Lower lobe of right lung (tissue), 2 donors: ENCODE data around the gene RASGRF2. TPM values are rescaled to one million over a fixed set of nuclear protein-coding genes. Genes with fewer than 3 reads are reported as not detected.

Source experiments
- ATAC-seq, 2 donors: fragments of 200-7000 bp; cut with Tn5 transposase; one replicate each; pipeline ENCODE4 v1.9.1; 2020 to 2022; ENCODE audit warnings: mild to moderate bottlenecking in 2 of 2, moderate library complexity in 2 of 2
- DNase-seq: peaks from one replicate; pipeline ENCODE4 v3.0.0-alpha.2; 2020
- H3K27ac ChIP-seq: fragments of 200-600 bp; one replicate; pipeline ENCODE4 v1.8.0; 2022
- H3K27me3 ChIP-seq: fragments of 200-600 bp; one replicate; pipeline ENCODE4 v1.8.0; 2022; ENCODE audit warnings: low read depth
- H3K36me3 ChIP-seq: fragments of 200-600 bp; one replicate; pipeline ENCODE4 v1.8.0; 2022; ENCODE audit warnings: mild to moderate bottlenecking
- H3K4me1 ChIP-seq: fragments of 200-600 bp; one replicate; pipeline ENCODE4 v1.8.0; 2022
- H3K4me3 ChIP-seq: fragments of 200-600 bp; one replicate; pipeline ENCODE4 v1.8.0; 2022; ENCODE audit warnings: mild to moderate bottlenecking
- H3K9me3 ChIP-seq: fragments of 200-600 bp; one replicate; pipeline ENCODE4 v1.8.0; 2022
- CTCF ChIP-seq: fragments of 200-600 bp; IDR thresholded peaks from one replicate; pipeline ENCODE4 v1.8.0; 2022; ENCODE audit warnings: antibody characterized with exemption, mild to moderate bottlenecking
- intact Hi-C: fragments of 100-400 bp; cut with DNase I; formaldehyde crosslinking; loops from one replicate; pipeline ENCODE4 v1.11.0; 2022
- total RNA-seq: library from RNA; stranded (reverse); fragmentation: NEBNext Ultra II Directional; extraction: Animal tissue kit (Norgen Biotek cat#: 25700); gene quantifications from one replicate; pipeline ENCODE4 v1.2.1, GENCODE V29; 2021
- donor health status: DM: no; HTN: yes; CAD: no; lungs with severe emphysema.

Gene RASGRF2
- total RNA-seq, 1 donor from 2014 or later = 6.7 TPM

- DNase-seq (no peak), ATAC-seq (no peak)
- TF ChIP-seq CTCF = no peak
- Histone ChIP-seq H3K27me3 (no peaks in the 10 kb centered on the region), H3K27ac (no peak overlapping the region), H3K9me3 (no peaks in the 10 kb centered on the region), H3K36me3 (no peaks in the 10 kb centered on the region), H3K4me1 (no peaks in the 10 kb centered on the region), H3K4me3 (no peak overlapping the region)
- intact Hi-C loops = no loop called here
Observed at GRCh38 chr5:81058121-81058520, 98.0 kb downstream of the RASGRF2 start.

- Histone ChIP-seq H3K9me3 (no peaks in the 10 kb centered on the region), H3K36me3 (no peaks in the 10 kb centered on the region), H3K27me3 (no peaks in the 10 kb centered on the region), H3K27ac (no peak overlapping the region), H3K4me1 (no peaks in the 10 kb centered on the region), H3K4me3 (no peak overlapping the region)
- no peak for ATAC-seq
- DNase-seq = no peak
- no peak for TF ChIP-seq CTCF
- intact Hi-C loops = no loop called here
Observed at GRCh38 chr5:81065492-81065891, 105.3 kb downstream of the RASGRF2 start.

- ATAC-seq (no peak), DNase-seq (no peak)
- Histone ChIP-seq H3K4me1 (no peaks in the 10 kb centered on the region), H3K9me3 (no peaks in the 10 kb centered on the region), H3K4me3 (no peak overlapping the region), H3K27ac (no peak overlapping the region), H3K27me3 (no peaks in the 10 kb centered on the region), H3K36me3 (no peaks in the 10 kb centered on the region)
- TF ChIP-seq CTCF = no peak
- intact Hi-C loops = no loop called here
Observed at GRCh38 chr5:81066102-81066501, 105.9 kb downstream of the RASGRF2 start.

GRCh38 chr5:81067406-81067805 is 107.2 kb downstream of the RASGRF2 start:
- Histone ChIP-seq H3K27me3 (no peaks in the 10 kb centered on the region), H3K27ac (no peak overlapping the region), H3K4me3 (no peak overlapping the region), H3K4me1 (no peaks in the 10 kb centered on the region), H3K9me3 (no peaks in the 10 kb centered on the region), H3K36me3 (no peaks in the 10 kb centered on the region)
- intact Hi-C loops = no loop called here
- ATAC-seq (no peak), DNase-seq (no peak)
- TF ChIP-seq CTCF = no peak

- H3K27me3 ChIP-seq = no peaks in the 10 kb centered on the region
- TF ChIP-seq CTCF = no peak
- H3K27ac ChIP-seq = no peak overlapping the region
- no peaks in the 10 kb centered on the region for H3K36me3 ChIP-seq
- no peaks in the 10 kb centered on the region for H3K4me1 ChIP-seq
- H3K4me3 ChIP-seq = no peak overlapping the region
- intact Hi-C loops = no loop called here
- DNase-seq (no peak), ATAC-seq (no peak)
- no peaks in the 10 kb centered on the region for H3K9me3 ChIP-seq
Observed at GRCh38 chr5:81068063-81068462, 107.9 kb downstream of the RASGRF2 start.

- H3K27ac ChIP-seq = no peak overlapping the region
- no peaks in the 10 kb centered on the region for H3K36me3 ChIP-seq
- H3K4me3 ChIP-seq = no peak overlapping the region
- ATAC-seq = no peak
- TF ChIP-seq CTCF = no peak
- intact Hi-C loops = no loop called here
- H3K4me1 ChIP-seq = no peaks in the 10 kb centered on the region
- no peaks in the 10 kb centered on the region for H3K27me3 ChIP-seq
- DNase-seq = no peak
- no peaks in the 10 kb centered on the region for H3K9me3 ChIP-seq
Observed at GRCh38 chr5:81068635-81069034, 108.5 kb downstream of the RASGRF2 start.
